Upper lobe of right lung (tissue), 1 donor: ENCODE results near the gene FSTL5. TPM values are rescaled to one million over a fixed set of nuclear protein-coding genes. Genes with fewer than 3 reads are reported as not detected.

ENCODE experiments used
- ATAC-seq: fragments of 200-7000 bp; cut with Tn5 transposase; one replicate; pipeline ENCODE4 v1.9.1; 2020; ENCODE audit warnings: mild to moderate bottlenecking, moderate library complexity
- DNase-seq: peaks from one replicate; pipeline ENCODE4 v3.0.0-alpha.2; 2020
- H3K27ac ChIP-seq: fragments of 200-600 bp; one replicate; pipeline ENCODE4 v1.8.0; 2022
- H3K27me3 ChIP-seq: fragments of 200-600 bp; one replicate; pipeline ENCODE4 v1.8.0; 2022; ENCODE audit warnings: mild to moderate bottlenecking
- H3K36me3 ChIP-seq: fragments of 200-600 bp; one replicate; pipeline ENCODE4 v1.8.0; 2022
- H3K4me1 ChIP-seq: fragments of 200-600 bp; one replicate; pipeline ENCODE4 v1.8.0; 2022
- H3K4me3 ChIP-seq: fragments of 200-600 bp; one replicate; pipeline ENCODE4 v1.8.0; 2022; ENCODE audit warnings: mild to moderate bottlenecking
- H3K9me3 ChIP-seq: fragments of 200-600 bp; one replicate; pipeline ENCODE4 v1.8.0; 2022
- intact Hi-C: fragments of 100-400 bp; cut with DNase I; formaldehyde crosslinking; loops from one replicate; pipeline ENCODE4 v1.11.0; 2022
- total RNA-seq: library from RNA; stranded (reverse); fragmentation: NEBNext Ultra II Directional; extraction: Animal tissue kit (Norgen Biotek cat#: 25700); gene quantifications from one replicate; pipeline ENCODE4 v1.2.1, GENCODE V29; 2021
- TF ChIP-seq, protein P1 (sequence below): fragments of 200-600 bp; IDR thresholded peaks from one replicate; pipeline ENCODE4 v1.8.0; 2022; ENCODE audit warnings: antibody characterized with exemption
- donor health status: DM: no; HTN: yes; CAD: no; lungs with severe emphysema.

Gene FSTL5
- total RNA-seq, 1 donor from 2014 or later, result 0.12 TPM

DNA sequence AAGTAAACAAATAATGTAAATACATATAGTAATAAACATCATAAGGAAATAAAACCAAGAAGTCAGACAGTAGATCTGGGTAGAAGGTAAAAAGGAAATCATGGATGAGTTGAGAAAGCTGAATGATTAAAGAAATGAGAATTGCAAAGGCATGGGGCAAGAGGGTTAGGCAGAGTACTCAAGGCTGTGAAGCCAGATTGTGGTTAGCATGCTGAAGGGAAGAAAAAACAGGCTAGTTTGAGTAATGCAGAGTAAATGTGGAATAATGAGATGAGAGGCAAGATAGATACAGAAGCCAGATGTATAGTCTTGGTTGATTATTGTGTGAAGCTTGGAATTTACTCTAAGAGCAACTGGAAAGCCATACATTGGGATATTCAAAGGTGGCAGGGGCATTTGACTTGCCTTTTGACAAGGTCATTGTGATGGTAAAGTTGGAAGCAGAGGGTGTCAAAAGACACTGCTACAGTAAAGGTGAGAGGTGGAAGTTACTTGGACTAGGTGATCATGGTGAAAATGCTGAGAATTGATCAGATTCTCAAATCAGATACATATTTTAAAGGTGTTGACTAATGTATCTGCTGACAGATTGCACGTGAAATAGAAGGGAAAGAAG lies 307.0 kb downstream of the FSTL5 start:
- TF ChIP-seq, protein P1, sequence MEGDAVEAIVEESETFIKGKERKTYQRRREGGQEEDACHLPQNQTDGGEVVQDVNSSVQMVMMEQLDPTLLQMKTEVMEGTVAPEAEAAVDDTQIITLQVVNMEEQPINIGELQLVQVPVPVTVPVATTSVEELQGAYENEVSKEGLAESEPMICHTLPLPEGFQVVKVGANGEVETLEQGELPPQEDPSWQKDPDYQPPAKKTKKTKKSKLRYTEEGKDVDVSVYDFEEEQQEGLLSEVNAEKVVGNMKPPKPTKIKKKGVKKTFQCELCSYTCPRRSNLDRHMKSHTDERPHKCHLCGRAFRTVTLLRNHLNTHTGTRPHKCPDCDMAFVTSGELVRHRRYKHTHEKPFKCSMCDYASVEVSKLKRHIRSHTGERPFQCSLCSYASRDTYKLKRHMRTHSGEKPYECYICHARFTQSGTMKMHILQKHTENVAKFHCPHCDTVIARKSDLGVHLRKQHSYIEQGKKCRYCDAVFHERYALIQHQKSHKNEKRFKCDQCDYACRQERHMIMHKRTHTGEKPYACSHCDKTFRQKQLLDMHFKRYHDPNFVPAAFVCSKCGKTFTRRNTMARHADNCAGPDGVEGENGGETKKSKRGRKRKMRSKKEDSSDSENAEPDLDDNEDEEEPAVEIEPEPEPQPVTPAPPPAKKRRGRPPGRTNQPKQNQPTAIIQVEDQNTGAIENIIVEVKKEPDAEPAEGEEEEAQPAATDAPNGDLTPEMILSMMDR, result no peak
- Histone ChIP-seq H3K27ac (no peak overlapping the region), H3K27me3 (no peaks in the 10 kb centered on the region), H3K9me3 (no peaks in the 10 kb centered on the region), H3K4me3 (no peak overlapping the region), H3K36me3 (no peaks in the 10 kb centered on the region), H3K4me1 (no peaks in the 10 kb centered on the region)
- no peak for ATAC-seq
- DNase-seq, result no peak
- intact Hi-C loops, result no loop called here

DNA sequence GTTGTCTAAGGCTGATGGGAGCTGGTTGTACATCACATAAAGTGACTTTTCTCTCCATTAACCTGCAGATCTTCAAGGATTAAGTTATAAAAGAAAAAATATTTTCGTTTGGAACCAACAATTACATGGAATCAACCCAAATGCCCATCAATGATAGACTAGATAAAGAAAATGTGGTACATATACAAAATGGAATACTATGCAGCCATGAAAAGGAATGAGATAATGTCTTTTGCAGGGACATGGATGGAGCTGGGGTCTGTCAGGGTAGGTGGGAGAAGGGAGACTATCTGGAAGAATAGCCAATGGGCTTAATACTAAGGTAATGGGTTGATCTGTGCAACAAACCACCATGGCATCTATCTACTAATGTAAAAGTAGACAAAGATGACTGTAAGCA lies 313.2 kb downstream of the FSTL5 start:
- DNase-seq, result no peak
- intact Hi-C loops, result no loop called here
- Histone ChIP-seq H3K4me1 (no peaks in the 10 kb centered on the region), H3K4me3 (no peak overlapping the region), H3K9me3 (no peaks in the 10 kb centered on the region), H3K36me3 (no peaks in the 10 kb centered on the region), H3K27ac (no peak overlapping the region), H3K27me3 (no peaks in the 10 kb centered on the region)
- ATAC-seq, result no peak
- TF ChIP-seq, protein P1, result no peak

DNA sequence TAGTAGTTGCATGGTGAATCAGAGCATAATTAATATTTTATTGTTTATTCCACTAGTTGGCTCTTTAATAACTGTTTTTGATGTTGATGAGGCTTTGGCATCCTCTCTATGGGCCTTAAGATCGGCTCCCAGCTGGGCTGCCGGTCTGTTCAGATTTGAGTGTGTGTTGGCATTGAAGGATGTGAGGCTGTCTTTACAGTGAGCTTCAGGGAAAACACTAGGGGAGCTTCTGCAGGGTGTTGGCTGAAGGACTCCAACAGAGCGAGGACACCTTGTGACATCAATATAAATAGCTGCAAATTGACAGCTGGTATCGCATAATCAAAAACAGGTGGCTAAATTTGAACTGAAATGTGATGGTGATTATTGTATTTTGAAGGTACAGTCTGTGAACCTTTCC lies 322.0 kb downstream of the FSTL5 start:
- ATAC-seq (no peak), DNase-seq (no peak)
- Histone ChIP-seq H3K27ac (no peak overlapping the region), H3K36me3 (no peaks in the 10 kb centered on the region), H3K9me3 (no peaks in the 10 kb centered on the region), H3K4me1 (no peaks in the 10 kb centered on the region), H3K4me3 (no peak overlapping the region), H3K27me3 (no peaks in the 10 kb centered on the region)
- intact Hi-C loops, result no loop called here
- TF ChIP-seq, protein P1, result no peak

DNA sequence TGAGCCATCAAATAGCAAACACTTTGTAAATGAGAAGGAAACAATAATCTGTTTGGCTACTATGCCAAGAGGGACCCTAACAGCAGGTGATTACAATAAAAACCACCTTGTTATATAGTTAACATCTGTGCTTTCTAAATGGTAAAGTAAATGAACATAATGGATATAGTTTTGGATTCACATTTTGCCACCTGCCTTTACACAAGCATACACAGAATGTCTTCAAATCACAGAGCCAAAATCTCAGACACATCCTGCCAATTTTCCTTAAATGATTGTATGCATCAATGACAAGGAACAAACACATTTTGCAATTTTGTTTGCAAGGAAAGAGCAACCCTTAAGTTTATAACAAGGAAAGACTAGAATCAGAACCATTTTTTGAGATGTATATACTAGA lies 334.2 kb downstream of the FSTL5 start:
- H3K27me3 ChIP-seq, result no peaks in the 10 kb centered on the region
- TF ChIP-seq, protein P1, result no peak
- no peaks in the 10 kb centered on the region for H3K9me3 ChIP-seq
- no peak for ATAC-seq
- H3K27ac ChIP-seq, result no peak overlapping the region
- no peaks in the 10 kb centered on the region for H3K4me1 ChIP-seq
- intact Hi-C loops, result no loop called here
- H3K36me3 ChIP-seq, result no peaks in the 10 kb centered on the region
- no peak overlapping the region for H3K4me3 ChIP-seq
- no peak for DNase-seq

DNA sequence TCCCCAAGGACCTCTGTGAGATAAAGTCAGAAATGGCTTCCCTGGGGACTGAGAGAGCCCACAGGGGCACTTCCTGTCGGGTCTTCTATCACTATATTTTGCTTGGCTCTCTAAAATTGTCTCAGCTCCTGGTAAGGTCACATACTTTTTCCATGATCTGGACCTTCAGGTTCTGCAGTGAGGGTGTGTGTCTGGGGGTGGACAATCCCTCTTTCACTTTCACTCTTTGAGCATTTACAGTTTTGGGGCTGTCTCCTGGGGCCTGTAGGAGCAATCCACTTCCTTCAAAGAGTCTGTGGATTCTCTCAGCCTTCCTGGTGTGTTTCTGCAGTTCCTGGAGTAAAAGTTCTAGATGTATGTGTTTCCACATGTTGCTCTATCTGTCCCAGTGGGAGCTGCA lies 335.7 kb downstream of the FSTL5 start:
- intact Hi-C loops, result no loop called here
- H3K27me3 ChIP-seq, result no peaks in the 10 kb centered on the region
- no peak overlapping the region for H3K27ac ChIP-seq
- H3K9me3 ChIP-seq, result no peaks in the 10 kb centered on the region
- TF ChIP-seq, protein P1, result no peak
- H3K4me3 ChIP-seq, result no peak overlapping the region
- no peaks in the 10 kb centered on the region for H3K4me1 ChIP-seq
- no peaks in the 10 kb centered on the region for H3K36me3 ChIP-seq
- ATAC-seq (no peak), DNase-seq (peak; percentile 20)

DNA sequence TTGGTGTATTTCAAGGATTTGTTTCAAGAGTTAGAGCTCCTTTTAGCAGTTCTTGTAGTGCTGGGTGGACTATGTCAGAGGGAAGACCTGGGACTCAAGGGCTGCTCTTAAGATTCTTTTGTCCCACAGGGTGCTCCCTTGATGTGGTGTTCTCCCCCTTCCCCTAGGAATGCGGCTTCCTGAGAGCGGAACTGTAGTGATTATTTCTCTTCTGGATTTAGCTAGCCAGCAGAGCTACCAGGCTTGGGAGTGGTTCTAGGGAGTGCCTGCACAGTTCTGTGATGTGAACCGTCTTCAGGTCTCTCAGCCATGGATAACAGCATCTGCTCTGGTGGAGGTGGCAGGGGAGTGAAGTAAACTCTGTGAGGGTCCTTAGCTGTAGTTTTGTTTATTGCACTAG lies 336.8 kb downstream of the FSTL5 start:
- no peaks in the 10 kb centered on the region for H3K27me3 ChIP-seq
- H3K27ac ChIP-seq, result no peak overlapping the region
- intact Hi-C loops, result no loop called here
- no peaks in the 10 kb centered on the region for H3K4me1 ChIP-seq
- TF ChIP-seq, protein P1, result no peak
- DNase-seq, result peak; percentile 25
- no peaks in the 10 kb centered on the region for H3K36me3 ChIP-seq
- no peak for ATAC-seq
- no peaks in the 10 kb centered on the region for H3K9me3 ChIP-seq
- H3K4me3 ChIP-seq, result no peak overlapping the region
